ENCODE results near the gene ZNF410.
"Not testable (repeated sequence)": the region's sequence is repeated elsewhere in the genome, so short reads cannot be mapped to it uniquely, and the experiment has no call there.

Gene ZNF410

GRCh38 chr14:73886449-73887317, at the start of gene ZNF410:
TSS of gene ZNF410 (plus strand) at chr14:73886859. CDS start at chr14:73892176, 5,317 bp downstream.
- DNase-seq: peak; percentile 93

- not testable (repeated sequence) for DNase-seq
These were observed 48.2 kb upstream of the ZNF410 start for GRCh38 chr14:73838293-73839034.

GRCh38 chr14:73842201-73842600, 44.5 kb upstream of the ZNF410 start:
- no peak for DNase-seq

- no peak for DNase-seq
These were observed 43.8 kb upstream of the ZNF410 start for GRCh38 chr14:73842851-73843250.

- DNase-seq: no peak
These were observed 43.4 kb upstream of the ZNF410 start for GRCh38 chr14:73843296-73843695.

- DNase-seq: no peak
These were observed 39.7 kb upstream of the ZNF410 start for GRCh38 chr14:73846947-73847346.

- DNase-seq: no peak
These were observed 35.7 kb upstream of the ZNF410 start for GRCh38 chr14:73851000-73851399.

GRCh38 chr14:73851567-73852382, 34.9 kb upstream of the ZNF410 start, which contains the start of gene PTGR2:
TSS of gene PTGR2 (plus strand) at chr14:73851831. CDS start at chr14:73858863, 7,032 bp downstream.
- peak; percentile 88 for DNase-seq

- DNase-seq: no peak
These were observed 27.5 kb upstream of the ZNF410 start for GRCh38 chr14:73859145-73859544.

GRCh38 chr14:73861073-73861472, 25.6 kb upstream of the ZNF410 start:
- DNase-seq: no peak

- no peak for DNase-seq
These were observed 24.2 kb upstream of the ZNF410 start for GRCh38 chr14:73862480-73862879.

GRCh38 chr14:73863209-73863608, 23.4 kb upstream of the ZNF410 start:
- no peak for DNase-seq

- no peak for DNase-seq
These were observed 21.0 kb upstream of the ZNF410 start for GRCh38 chr14:73865534-73866113.

- not testable (repeated sequence) for DNase-seq
These were observed 16.9 kb upstream of the ZNF410 start for GRCh38 chr14:73869754-73870153.

GRCh38 chr14:73870525-73871235, 16.0 kb upstream of the ZNF410 start:
- DNase-seq: no peak

GRCh38 chr14:73873660-73874059, 13.0 kb upstream of the ZNF410 start:
- DNase-seq: no peak

- DNase-seq: no peak
These were observed 8.9 kb upstream of the ZNF410 start for GRCh38 chr14:73877790-73878189.

- no peak for DNase-seq
These were observed 8.2 kb upstream of the ZNF410 start for GRCh38 chr14:73878436-73878835.

GRCh38 chr14:73879027-73879426, 7.6 kb upstream of the ZNF410 start:
- DNase-seq: no peak

- DNase-seq: no peak
These were observed 2.0 kb upstream of the ZNF410 start for GRCh38 chr14:73884438-73885190.

GRCh38 chr14:73887318-73887616, 608 bp downstream of the ZNF410 start:
- DNase-seq: no peak
